GM19023 (cell line): Measurements from ENCODE around the gene TMIE.

Source experiments
- ATAC-seq: cut with Tn5 transposase; IDR thresholded peaks from one replicate; pipeline ENCODE4 v1.9.1; 2021; ENCODE audit warnings: mild to moderate bottlenecking, moderate library complexity; ENCODE audit not compliant: unreplicated experiment

The TMIE gene

DNA sequence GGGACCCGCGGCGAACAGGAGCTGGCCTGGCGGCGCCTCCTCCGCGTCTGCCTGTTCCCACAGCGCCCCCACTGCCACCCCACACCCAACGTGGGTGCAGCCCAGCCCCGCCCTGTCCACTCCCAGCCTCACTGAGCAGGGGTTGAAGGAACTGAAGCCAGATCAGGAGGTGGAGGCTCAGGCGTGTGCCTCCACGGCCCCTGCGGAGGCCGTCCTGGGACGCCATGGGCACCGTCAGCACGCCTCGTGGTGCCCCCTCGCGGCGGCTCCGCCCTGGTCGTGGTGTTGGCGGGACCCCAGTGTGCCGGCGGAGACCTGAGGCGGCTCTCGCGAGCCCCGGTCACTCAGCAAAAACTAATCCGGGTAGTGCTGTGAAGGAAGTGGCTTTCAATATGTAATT lies 55.5 kb downstream of the TMIE start:
- ATAC-seq: no peak

DNA sequence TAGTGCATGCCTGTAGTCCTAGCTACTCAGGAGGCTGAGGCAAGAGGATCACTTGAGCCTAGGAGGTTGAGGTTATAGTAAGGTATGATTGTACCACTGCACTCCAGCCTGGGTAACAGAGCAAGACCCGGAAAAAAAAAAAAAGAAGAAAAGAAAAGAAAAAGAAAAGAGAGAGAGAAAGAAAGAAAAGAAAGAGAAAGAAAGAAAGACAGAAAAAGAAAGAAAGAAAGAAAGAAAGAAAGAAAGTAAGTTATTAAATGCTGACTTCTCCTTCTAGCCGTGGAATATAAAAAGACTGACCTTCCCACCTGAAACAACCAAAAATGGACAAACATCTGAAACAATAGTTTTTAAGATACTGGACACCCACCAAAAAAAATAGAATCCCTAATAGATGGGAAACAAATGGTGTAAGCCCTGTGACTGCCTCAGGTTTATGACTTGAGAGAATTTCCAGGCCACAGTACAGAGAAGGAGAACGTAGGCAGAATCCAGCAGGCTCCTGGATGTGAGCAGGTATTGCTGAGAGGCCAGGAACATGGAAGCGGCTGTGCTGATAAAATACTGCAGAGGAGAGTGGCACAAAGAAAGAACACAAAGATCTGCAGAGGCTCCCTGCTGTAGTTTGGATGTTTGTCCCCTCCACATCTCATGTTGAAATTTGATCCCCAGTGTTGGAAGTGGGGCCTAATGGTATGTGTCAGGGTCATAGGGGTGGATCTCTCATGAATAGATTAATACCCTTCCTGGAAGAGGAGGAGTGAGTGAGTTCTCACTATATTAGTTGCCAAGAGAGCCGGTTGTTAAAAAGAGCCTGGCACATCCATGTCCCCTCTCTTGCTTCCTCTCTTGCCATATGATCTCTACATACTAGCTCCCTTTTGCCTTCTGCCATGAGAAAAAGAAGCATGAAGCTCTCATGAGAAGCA lies 58.3 kb downstream of the TMIE start:
- ATAC-seq: no peak
